Activated T-cell treated with anti-CD3 and anti-CD28 coated beads, Interleukin-2, amount 50 U/mL, for 72 hours (primary cell): ENCODE data around the gene EFCC1. TPM values are rescaled to one million over a fixed set of nuclear protein-coding genes. Genes with fewer than 3 reads are reported as not detected.
"Not testable (repeated sequence)": the region's sequence is repeated elsewhere in the genome, so short reads cannot be mapped to it uniquely, and the experiment has no call there.

ENCODE experiments used
- ATAC-seq, 2 donors: fragments of 150-1000 bp; cut with Tn5 transposase; replicated peaks in 1 of 2; 2 replicates each; pipeline ENCODE4 v1.10.0; 2021; ENCODE audit warnings: moderate library complexity in 2 of 2, mild to moderate bottlenecking in 1 of 2
- DNase-seq, 2 donors: peaks; one replicate each; pipeline ENCODE4 v3.0.0; 2021 to 2022; ENCODE audit warnings: mixed read lengths in 1 of 2
- H3K27ac Mint-ChIP-seq: one replicate; pipeline ENCODE4 v1.8.0; 2022; ENCODE audit warnings: mild to moderate bottlenecking, moderate library complexity, mixed read lengths
- H3K27me3 Mint-ChIP-seq: one replicate; pipeline ENCODE4 v1.8.0; 2022; ENCODE audit warnings: low read depth, mixed read lengths
- H3K36me3 Mint-ChIP-seq, 2 donors: one replicate each; pipeline ENCODE4 v1.8.0; 2022; ENCODE audit warnings: mixed read lengths in 2 of 2, mild to moderate bottlenecking in 1 of 2; ENCODE audit not compliant: insufficient read depth in 2 of 2
- H3K4me1 Mint-ChIP-seq: one replicate; pipeline ENCODE4 v1.8.0; 2022; ENCODE audit warnings: low read depth, mixed read lengths
- H3K4me3 Mint-ChIP-seq, 2 donors: one replicate each; pipeline ENCODE4 v1.8.0; 2022; ENCODE audit warnings: mild to moderate bottlenecking in 2 of 2, mixed read lengths in 2 of 2, moderate library complexity in 2 of 2
- H3K9me3 Mint-ChIP-seq, 2 donors: one replicate each; pipeline ENCODE4 v1.8.0; 2022; ENCODE audit warnings: mixed read lengths in 2 of 2
- total RNA-seq, 2 donors: library from RNA; stranded (reverse); gene quantifications; one replicate each; pipeline ENCODE4 v1.2.3, GENCODE V29; 2022

The EFCC1 gene
- total RNA-seq, 2 donors from 2014 or later: 0.26 to 0.42 TPM

GRCh38 chr3:129081503-129081902, 80.4 kb downstream of the EFCC1 start:
- ATAC-seq (no peak), DNase-seq (no peak)
- Mint-ChIP-seq H3K4me1 (no peaks in the 10 kb centered on the region), H3K27ac (peak overlapping the region; percentile 41), H3K27me3 (no peaks in the 10 kb centered on the region), H3K36me3 (no peaks in the 10 kb centered on the region), H3K4me3 (no peak overlapping the region), H3K9me3 (no peaks in the 10 kb centered on the region)

GRCh38 chr3:129082026-129082425, 80.9 kb downstream of the EFCC1 start:
- Mint-ChIP-seq H3K4me1 (no peaks in the 10 kb centered on the region), H3K9me3 (no peaks in the 10 kb centered on the region), H3K27ac (peak overlapping the region; percentile 41), H3K36me3 (no peaks in the 10 kb centered on the region), H3K4me3 (no peak overlapping the region), H3K27me3 (no peaks in the 10 kb centered on the region)
- no peak for ATAC-seq
- DNase-seq: no peak

- no peak overlapping the region for H3K4me3 Mint-ChIP-seq
- H3K9me3 Mint-ChIP-seq: no peaks in the 10 kb centered on the region
- DNase-seq: no peak
- no peak overlapping the region for H3K27ac Mint-ChIP-seq
- ATAC-seq: peak; percentile 31 to 36
- no peaks in the 10 kb centered on the region for H3K27me3 Mint-ChIP-seq
- H3K4me1 Mint-ChIP-seq: no peaks in the 10 kb centered on the region
- no peaks in the 10 kb centered on the region for H3K36me3 Mint-ChIP-seq
Measured at GRCh38 chr3:129084501-129084900, 83.4 kb downstream of the EFCC1 start.

- DNase-seq: no peak
- Mint-ChIP-seq H3K27me3 (no peaks in the 10 kb centered on the region), H3K9me3 (no peaks in the 10 kb centered on the region), H3K27ac (peak overlapping the region; percentile 51), H3K4me3 (no peak overlapping the region), H3K36me3 (no peaks in the 10 kb centered on the region), H3K4me1 (no peaks in the 10 kb centered on the region)
- no peak for ATAC-seq
Measured at GRCh38 chr3:129085165-129085715, 84.1 kb downstream of the EFCC1 start.

- Mint-ChIP-seq H3K27me3 (no peaks in the 10 kb centered on the region), H3K4me1 (no peaks in the 10 kb centered on the region), H3K36me3 (no peaks in the 10 kb centered on the region), H3K4me3 (no peak overlapping the region), H3K9me3 (no peaks in the 10 kb centered on the region), H3K27ac (peak overlapping the region; percentile 51)
- no peak for ATAC-seq
- DNase-seq: no peak
Measured at GRCh38 chr3:129085818-129086217, 84.7 kb downstream of the EFCC1 start.

- Mint-ChIP-seq H3K9me3 (no peaks in the 10 kb centered on the region), H3K36me3 (peaks cover 0 to 6% of the 10 kb centered on the region in 2 donors), H3K27ac (no peak overlapping the region), H3K27me3 (no peaks in the 10 kb centered on the region), H3K4me3 (no peak overlapping the region), H3K4me1 (no peaks in the 10 kb centered on the region)
- ATAC-seq: no peak
- DNase-seq: no peak
Measured at GRCh38 chr3:129087138-129087702, 86.1 kb downstream of the EFCC1 start.

- H3K27ac Mint-ChIP-seq, H3K36me3 Mint-ChIP-seq, H3K4me3 Mint-ChIP-seq, DNase-seq, H3K27me3 Mint-ChIP-seq, H3K9me3 Mint-ChIP-seq, H3K4me1 Mint-ChIP-seq: not testable (repeated sequence)
- ATAC-seq: peak; percentile 51 to 61
Measured at GRCh38 chr3:129087904-129088303, 86.8 kb downstream of the EFCC1 start.

- not testable (repeated sequence) for DNase-seq, H3K27ac Mint-ChIP-seq, H3K4me1 Mint-ChIP-seq, H3K4me3 Mint-ChIP-seq, H3K27me3 Mint-ChIP-seq, H3K9me3 Mint-ChIP-seq, H3K36me3 Mint-ChIP-seq
- peak in 1 of 2 donors; percentile 3 for ATAC-seq
Measured at GRCh38 chr3:129088312-129088711, 87.2 kb downstream of the EFCC1 start.

Other genes with a start within 250 kb of the EFCC1 start
- 10 to 100 TPM; 21.9 to 30.0 TPM for gene ACAD9, start 121.7 kb upstream of the EFCC1 start, total RNA-seq
- gene CFAP92, start 7.2 kb upstream of the EFCC1 start, total RNA-seq: 1 to 10 TPM; 1.1 TPM
- not detected for gene GP9, start 59.5 kb downstream of the EFCC1 start, total RNA-seq
- gene RAB43, start 120.5 kb downstream of the EFCC1 start, total RNA-seq: 10 to 100 TPM; 82.5 to 95.5 TPM
- gene ISY1, start 159.8 kb downstream of the EFCC1 start, total RNA-seq: 10 to 100 TPM; 50.2 to 68.9 TPM
- gene CNBP, start 182.6 kb downstream of the EFCC1 start, total RNA-seq: 100 to 1,000 TPM; 450 to 480 TPM
- 100 to 1,000 TPM; 183 to 205 TPM for gene COPG1, start 248.3 kb downstream of the EFCC1 start, total RNA-seq